B cell (primary cell): ENCODE measurements around the gene KCNC4.

Source experiments
- EZH2 ChIP-seq: IDR thresholded peaks from 2 replicates; pipeline ENCODE4 v1.6.1; 2012; ENCODE audit warnings: borderline replicate concordance, low read depth, mild to moderate bottlenecking, moderate library complexity, low read length; ENCODE audit not compliant: insufficient read depth, poor library complexity, severe bottlenecking
- TF ChIP-seq, protein P1 (sequence below): fragments of 200-600 bp; IDR thresholded peaks from one replicate; pipeline ENCODE4 v1.8.0; 2022; ENCODE audit warnings: antibody characterized with exemption, mild to moderate bottlenecking

DNA sequence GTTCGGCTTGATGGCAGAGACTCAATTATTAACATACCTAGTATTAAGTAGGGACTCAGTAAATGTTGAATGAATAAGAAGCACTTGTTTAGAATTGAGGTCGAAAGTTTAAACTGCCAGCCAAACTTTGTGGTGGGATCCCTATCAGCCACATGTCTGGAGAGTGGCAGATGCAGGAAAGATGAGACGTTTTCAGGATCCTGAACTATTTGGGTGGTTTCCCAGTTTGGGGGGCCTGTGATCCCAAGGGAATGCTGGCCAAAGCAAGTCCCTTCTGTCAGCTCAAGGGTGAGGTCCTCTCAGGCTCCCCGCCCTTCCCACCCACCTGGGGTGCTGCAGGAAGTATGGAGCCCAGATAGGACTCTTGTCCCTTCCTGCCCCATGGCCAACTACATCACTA is 38.6 kb downstream of the KCNC4 start:
- TF ChIP-seq, protein P1, sequence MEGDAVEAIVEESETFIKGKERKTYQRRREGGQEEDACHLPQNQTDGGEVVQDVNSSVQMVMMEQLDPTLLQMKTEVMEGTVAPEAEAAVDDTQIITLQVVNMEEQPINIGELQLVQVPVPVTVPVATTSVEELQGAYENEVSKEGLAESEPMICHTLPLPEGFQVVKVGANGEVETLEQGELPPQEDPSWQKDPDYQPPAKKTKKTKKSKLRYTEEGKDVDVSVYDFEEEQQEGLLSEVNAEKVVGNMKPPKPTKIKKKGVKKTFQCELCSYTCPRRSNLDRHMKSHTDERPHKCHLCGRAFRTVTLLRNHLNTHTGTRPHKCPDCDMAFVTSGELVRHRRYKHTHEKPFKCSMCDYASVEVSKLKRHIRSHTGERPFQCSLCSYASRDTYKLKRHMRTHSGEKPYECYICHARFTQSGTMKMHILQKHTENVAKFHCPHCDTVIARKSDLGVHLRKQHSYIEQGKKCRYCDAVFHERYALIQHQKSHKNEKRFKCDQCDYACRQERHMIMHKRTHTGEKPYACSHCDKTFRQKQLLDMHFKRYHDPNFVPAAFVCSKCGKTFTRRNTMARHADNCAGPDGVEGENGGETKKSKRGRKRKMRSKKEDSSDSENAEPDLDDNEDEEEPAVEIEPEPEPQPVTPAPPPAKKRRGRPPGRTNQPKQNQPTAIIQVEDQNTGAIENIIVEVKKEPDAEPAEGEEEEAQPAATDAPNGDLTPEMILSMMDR: no peak
- no peak for TF ChIP-seq EZH2
